Measurements from ENCODE around the gene CBLN3.

Gene CBLN3

GRCh38 chr14:24378327-24378726, 51.1 kb downstream of the CBLN3 start:
- TF ChIP-seq RAD21 (IDR thresholded peaks at IDR 0.05; ENCODE audit: low read depth) (no peak), CEBPB (IDR thresholded peaks at IDR 0.05) (no peak), TCF12 (IDR thresholded peaks at IDR 0.05; ENCODE audit: low read depth) (no peak), NFIC (IDR thresholded peaks at IDR 0.05) (no peak), MAX (IDR thresholded peaks at IDR 0.05) (no peak), FOXM1 (IDR thresholded peaks at IDR 0.05; ENCODE audit: borderline replicate concordance, low read depth) (no peak), REST (IDR thresholded peaks at IDR 0.05; ENCODE audit: low read depth) (no peak), CREB1 (IDR thresholded peaks at IDR 0.05; ENCODE audit: low read depth) (no peak), EP300 (IDR thresholded peaks at IDR 0.05; ENCODE audit: borderline replicate concordance) (no peak), YY1 (IDR thresholded peaks at IDR 0.05; ENCODE audit: low read depth) (no peak), EGR1 (IDR thresholded peaks at IDR 0.05) (no peak), USF1 (IDR thresholded peaks at IDR 0.05) (no peak)

GRCh38 chr14:24377657-24378056, 51.8 kb downstream of the CBLN3 start:
- no peak for TF ChIP-seq RAD21 (IDR thresholded peaks at IDR 0.05; ENCODE audit: low read depth)
- no peak for TF ChIP-seq TEAD4 (IDR thresholded peaks at IDR 0.05)
- TF ChIP-seq TAF1 (IDR thresholded peaks at IDR 0.05; ENCODE audit: low read depth), result no peak
- no peak for TF ChIP-seq MAX (IDR thresholded peaks at IDR 0.05)
- no peak for TF ChIP-seq CEBPB (IDR thresholded peaks at IDR 0.05)
- TF ChIP-seq FOXM1 (IDR thresholded peaks at IDR 0.05; ENCODE audit: borderline replicate concordance, low read depth), result no peak
- TF ChIP-seq EGR1 (IDR thresholded peaks at IDR 0.05), result no peak
- no peak for TF ChIP-seq YY1 (IDR thresholded peaks at IDR 0.05; ENCODE audit: low read depth)
- no peak for TF ChIP-seq NFIC (IDR thresholded peaks at IDR 0.05)
- no peak for TF ChIP-seq TCF12 (IDR thresholded peaks at IDR 0.05; ENCODE audit: low read depth)
- no peak for TF ChIP-seq ZBTB7A (IDR thresholded peaks at IDR 0.05; ENCODE audit: low read depth)
- no peak for TF ChIP-seq USF1 (IDR thresholded peaks at IDR 0.05)
- TF ChIP-seq REST (IDR thresholded peaks at IDR 0.05; ENCODE audit: low read depth), result no peak
- TF ChIP-seq CREB1 (IDR thresholded peaks at IDR 0.05; ENCODE audit: low read depth), result no peak
- no peak for TF ChIP-seq EP300 (IDR thresholded peaks at IDR 0.05; ENCODE audit: borderline replicate concordance)

GRCh38 chr14:24377126-24377525, 52.3 kb downstream of the CBLN3 start:
- TF ChIP-seq FOXM1 (IDR thresholded peaks at IDR 0.05; ENCODE audit: borderline replicate concordance, low read depth), result no peak
- no peak for TF ChIP-seq TAF1 (IDR thresholded peaks at IDR 0.05; ENCODE audit: low read depth)
- no peak for TF ChIP-seq EGR1 (IDR thresholded peaks at IDR 0.05)
- no peak for TF ChIP-seq NFIC (IDR thresholded peaks at IDR 0.05)
- no peak for TF ChIP-seq TEAD4 (IDR thresholded peaks at IDR 0.05)
- TF ChIP-seq TCF12 (IDR thresholded peaks at IDR 0.05; ENCODE audit: low read depth), result no peak
- no peak for TF ChIP-seq CEBPB (IDR thresholded peaks at IDR 0.05)
- TF ChIP-seq YY1 (IDR thresholded peaks at IDR 0.05; ENCODE audit: low read depth), result no peak
